ENCODE data around the gene PER3. TPM values are rescaled to one million over a fixed set of nuclear protein-coding genes. Genes with fewer than 3 reads are reported as not detected.

Gene PER3
- total and polyA plus RNA-seq, 9 of the 15 experiments (the other 6 are each of a cell fraction or from before 2014, with no cell fraction given), result 11.9 to 22.5 (median 14.6) TPM

GRCh38 chr1:7857000-7857399 lies 72.9 kb downstream of the PER3 start:
- in situ Hi-C loops (cut with MboI), result no loop called here
- Histone ChIP-seq H2AFZ (ENCODE audit: low read depth, low read length) (no peak overlapping the region), H3K36me3 (ENCODE audit: control insufficient read depth, insufficient read depth, low read length) (no peaks in the 10 kb centered on the region), H3K9ac (ENCODE audit: insufficient read depth in 1 of 2, low read depth in 2 of 2, low read length in 2 of 2) (no peak overlapping the region), H3K27ac (ENCODE audit: extremely low read depth, low read depth, low read length) (no peak overlapping the region), H3K9me1 (ENCODE audit: control insufficient read depth, insufficient read depth, low read length) (no peaks in the 10 kb centered on the region), H3K9me3 (replicated peaks; ENCODE audit: control insufficient read depth, insufficient read depth, low read depth, low read length) (no peaks in the 10 kb centered on the region), H3K4me1 (replicated peaks in 1 of 2; ENCODE audit: control insufficient read depth in 2 of 2, insufficient read depth in 2 of 2, low read length in 2 of 2) (peaks cover 0 to 8% of the 10 kb centered on the region in 2 experiments; a peak in 2 of 5 replicates), H4K20me1 (replicated peaks; ENCODE audit: control insufficient read depth, insufficient read depth, low read length) (0 out of 2 replicates have a peak, but pooled peaks cover 6% of the 10 kb centered on the region), H3K79me2 (ENCODE audit: control insufficient read depth, insufficient read depth, low read length) (no peaks in the 10 kb centered on the region), H3K4me3 (no peak overlapping the region), H3K27me3 (ENCODE audit: control insufficient read depth in 2 of 2, insufficient read depth in 2 of 2, low read length in 2 of 2) (no peaks in the 10 kb centered on the region), H3K4me2 (ENCODE audit: insufficient read depth, low read length) (no peak overlapping the region)
- no peak for DNase-seq (ENCODE audit: extremely low read depth in 1 of 4, low spot score in 3 of 4)
- no peak for TF ChIP-seq MTF1 (CRISPR knock-in tag; IDR thresholded peaks at IDR 0.05; ENCODE audit: borderline replicate concordance)
- no peak for TF ChIP-seq ZNF830 (CRISPR knock-in tag; IDR thresholded peaks at IDR 0.05)
- TF ChIP-seq NR2C1 (IDR thresholded peaks at IDR 0.05), result peak; percentile 92
- TF ChIP-seq NR2C1 (tag; IDR thresholded peaks at IDR 0.05), result peak; percentile 88
- no peak for TF ChIP-seq NR2C2 (CRISPR knock-in tag; IDR thresholded peaks at IDR 0.05)
- TF ChIP-seq NR2C2 (tag; IDR thresholded peaks at IDR 0.05), result peak; percentile 70
- no peak for TF ChIP-seq PCBP1 (IDR thresholded peaks at IDR 0.05; ENCODE audit: low read depth, low read length, poor library complexity, severe bottlenecking)
- no peak for TF ChIP-seq ZKSCAN8 (CRISPR knock-in tag; IDR thresholded peaks at IDR 0.05)
- TF ChIP-seq DACH1 (IDR thresholded peaks at IDR 0.05; ENCODE audit: partially characterized antibody), result no peak
- no TSS peak for BruUV-seq (replicated peaks)
- POLR2A ChIA-PET, result interaction anchor here (0.6 kb wide), 1 partner anchor 22 kb away, joined by 5 read pairs; no protein-coding TSS in a partner anchor
- 0% methylated on average over 2 of the region's 2 CpGs for WGBS (ENCODE audit: insufficient coverage, low coverage, missing lambda C conversion rate)
- CTCF ChIA-PET (ENCODE audit: low intra/inter-chr PET ratio), result interaction anchor here (0.6 to 1.0 kb wide), 2 partner anchors 188 to 189 kb away, joined by 3 read pairs; no protein-coding TSS in a partner anchor
- no peak for FAIRE-seq
- intact Hi-C loops (cut with micrococcal nuclease), result no loop called here
- ATAC-seq, result no peak

All from K562 (cell line).